ENCODE measurements around the gene ZNF768. TPM values are rescaled to one million over a fixed set of nuclear protein-coding genes. Genes with fewer than 3 reads are reported as not detected.

Gene ZNF768
- total RNA-seq, 1 donor from 2014 or later = 18.9 TPM

DNA sequence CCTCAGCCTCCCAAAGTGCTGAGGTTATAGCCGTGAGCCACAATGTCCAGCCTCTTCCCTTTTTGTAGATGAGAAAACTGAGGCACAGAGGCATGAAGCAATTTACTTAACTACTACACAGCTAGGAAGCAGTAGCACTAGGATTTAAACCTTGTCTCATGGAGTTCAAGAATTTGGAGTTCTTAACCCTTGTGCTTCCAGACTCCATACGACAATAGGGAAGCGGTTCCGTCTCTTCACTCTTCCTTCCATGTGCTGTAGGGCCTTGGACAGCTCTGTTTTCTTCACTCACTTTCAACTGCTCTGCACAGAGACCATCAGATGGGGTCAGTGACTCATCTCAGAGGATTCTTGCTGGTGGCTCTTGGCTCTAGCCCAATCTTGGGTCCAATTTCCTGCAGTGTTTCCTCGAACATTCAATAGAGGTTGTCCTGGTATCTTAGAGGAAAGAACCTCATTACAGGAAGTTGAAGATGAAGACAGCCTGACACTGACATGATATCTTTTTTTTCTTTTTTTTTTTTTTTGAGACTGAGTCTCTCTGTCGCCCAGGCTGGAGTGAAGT, 34.5 kb downstream of the ZNF768 start:
- no peak overlapping the region for H3K27ac ChIP-seq
- no peaks in the 10 kb centered on the region for H3K27me3 ChIP-seq
- no peak for DNase-seq (ENCODE audit: low spot score in 2 of 2)
- no peaks in the 10 kb centered on the region for H3K9me3 ChIP-seq
- intact Hi-C loops (cut with DNase I) = no loop called here
- no peaks in the 10 kb centered on the region for H3K4me1 ChIP-seq
- H3K36me3 ChIP-seq = no peaks in the 10 kb centered on the region
- H3K4me3 ChIP-seq = no peak overlapping the region
- TF ChIP-seq, protein P1, sequence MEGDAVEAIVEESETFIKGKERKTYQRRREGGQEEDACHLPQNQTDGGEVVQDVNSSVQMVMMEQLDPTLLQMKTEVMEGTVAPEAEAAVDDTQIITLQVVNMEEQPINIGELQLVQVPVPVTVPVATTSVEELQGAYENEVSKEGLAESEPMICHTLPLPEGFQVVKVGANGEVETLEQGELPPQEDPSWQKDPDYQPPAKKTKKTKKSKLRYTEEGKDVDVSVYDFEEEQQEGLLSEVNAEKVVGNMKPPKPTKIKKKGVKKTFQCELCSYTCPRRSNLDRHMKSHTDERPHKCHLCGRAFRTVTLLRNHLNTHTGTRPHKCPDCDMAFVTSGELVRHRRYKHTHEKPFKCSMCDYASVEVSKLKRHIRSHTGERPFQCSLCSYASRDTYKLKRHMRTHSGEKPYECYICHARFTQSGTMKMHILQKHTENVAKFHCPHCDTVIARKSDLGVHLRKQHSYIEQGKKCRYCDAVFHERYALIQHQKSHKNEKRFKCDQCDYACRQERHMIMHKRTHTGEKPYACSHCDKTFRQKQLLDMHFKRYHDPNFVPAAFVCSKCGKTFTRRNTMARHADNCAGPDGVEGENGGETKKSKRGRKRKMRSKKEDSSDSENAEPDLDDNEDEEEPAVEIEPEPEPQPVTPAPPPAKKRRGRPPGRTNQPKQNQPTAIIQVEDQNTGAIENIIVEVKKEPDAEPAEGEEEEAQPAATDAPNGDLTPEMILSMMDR (IDR thresholded peaks at IDR 0.05) = no peak

DNA sequence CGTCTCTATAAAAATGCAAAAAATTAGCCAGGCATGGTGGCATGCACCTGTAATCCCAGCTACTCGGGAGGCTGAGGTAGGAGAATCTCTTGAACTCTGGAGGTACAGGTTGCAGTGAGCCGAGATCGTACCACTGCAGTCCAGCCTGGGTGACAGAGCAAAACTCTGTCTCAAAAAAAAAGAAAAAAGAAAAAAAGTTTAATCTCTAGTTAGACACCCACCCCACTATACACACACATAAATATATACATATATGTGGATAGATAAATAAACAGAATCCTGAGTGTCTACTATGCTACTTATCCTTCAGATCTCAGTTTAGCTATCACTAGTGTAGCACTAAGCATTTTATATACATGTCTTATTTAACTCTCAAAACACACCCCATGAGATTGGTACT, 35.1 kb downstream of the ZNF768 start:
- Histone ChIP-seq H3K9me3 (no peaks in the 10 kb centered on the region), H3K36me3 (no peaks in the 10 kb centered on the region), H3K4me1 (no peaks in the 10 kb centered on the region), H3K27ac (no peak overlapping the region), H3K4me3 (no peak overlapping the region), H3K27me3 (no peaks in the 10 kb centered on the region)
- TF ChIP-seq, protein P1 (IDR thresholded peaks at IDR 0.05) = no peak
- DNase-seq (ENCODE audit: low spot score in 2 of 2) = no peak
- intact Hi-C loops (cut with DNase I) = no loop called here

DNA sequence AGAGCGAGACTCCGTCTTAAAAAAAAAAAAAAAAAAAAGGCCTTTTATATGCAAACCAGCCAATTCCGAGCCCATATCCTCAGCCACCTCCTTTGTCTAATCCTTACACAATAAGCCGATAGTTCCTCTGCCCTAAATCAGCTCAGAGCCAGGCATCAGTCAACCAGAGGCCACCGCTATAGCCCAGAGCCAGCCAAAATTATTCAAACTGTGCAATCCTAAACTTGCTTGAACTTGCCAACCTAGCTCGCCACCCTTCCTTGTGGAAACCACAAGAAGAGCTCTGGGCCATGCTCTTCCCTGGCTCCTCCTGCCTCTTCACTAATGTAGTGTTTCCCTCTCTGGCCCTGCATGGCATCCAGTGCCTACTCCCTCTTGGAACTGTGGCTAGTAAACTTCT, 36.2 kb downstream of the ZNF768 start:
- H3K4me1 ChIP-seq = no peaks in the 10 kb centered on the region
- H3K9me3 ChIP-seq = no peaks in the 10 kb centered on the region
- no peaks in the 10 kb centered on the region for H3K27me3 ChIP-seq
- no peak overlapping the region for H3K4me3 ChIP-seq
- no peak for DNase-seq (ENCODE audit: low spot score in 2 of 2)
- intact Hi-C loops (cut with DNase I) = no loop called here
- H3K27ac ChIP-seq = no peak overlapping the region
- TF ChIP-seq, protein P1 (IDR thresholded peaks at IDR 0.05) = no peak
- H3K36me3 ChIP-seq = no peaks in the 10 kb centered on the region

DNA sequence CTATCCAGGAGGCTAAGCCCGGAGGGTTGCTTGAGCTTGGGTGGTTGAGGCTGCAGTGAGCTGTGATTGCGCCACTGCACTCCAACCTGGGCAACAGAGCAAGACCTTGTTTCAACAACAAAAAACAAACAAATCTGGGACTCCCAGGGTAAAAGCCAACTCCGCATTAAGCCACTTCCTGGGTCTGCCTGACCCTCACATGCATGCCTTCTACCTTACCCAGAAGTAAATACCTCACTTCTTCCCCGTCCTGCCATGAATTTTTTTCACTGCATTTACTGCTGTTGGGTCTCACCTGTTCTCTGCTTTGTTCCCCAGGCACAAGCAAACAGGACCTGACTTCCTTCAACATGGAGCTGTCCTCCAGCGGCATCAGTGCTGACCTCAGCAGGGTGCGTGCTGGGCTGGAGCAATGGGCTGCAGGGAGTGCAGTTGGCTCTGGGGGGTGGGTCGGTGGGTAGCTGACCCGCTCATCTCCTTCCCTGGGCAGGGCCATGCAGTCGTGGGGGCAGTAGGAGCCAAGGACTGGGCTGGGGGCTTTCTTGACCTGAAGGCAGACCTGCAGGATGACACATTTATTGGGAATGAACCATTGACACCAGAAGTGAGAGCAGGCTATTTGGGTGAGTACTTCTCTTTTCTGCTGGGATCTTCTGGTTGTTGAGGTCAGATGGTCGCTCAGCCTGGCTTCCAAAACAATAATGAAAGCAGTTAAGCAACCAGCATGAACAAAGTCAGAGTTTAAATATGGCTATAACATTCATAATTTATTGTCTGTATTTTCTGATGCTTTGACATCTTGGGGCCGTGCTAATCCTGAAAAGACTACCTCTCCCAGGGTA, 37.4 kb downstream of the ZNF768 start:
- Histone ChIP-seq H3K27ac (no peak overlapping the region), H3K9me3 (no peaks in the 10 kb centered on the region), H3K27me3 (no peaks in the 10 kb centered on the region), H3K36me3 (no peaks in the 10 kb centered on the region), H3K4me1 (no peaks in the 10 kb centered on the region), H3K4me3 (no peak overlapping the region)
- DNase-seq (ENCODE audit: low spot score in 2 of 2) = no peak
- TF ChIP-seq, protein P1 (IDR thresholded peaks at IDR 0.05) = no peak
- intact Hi-C loops (cut with DNase I) = no loop called here

DNA sequence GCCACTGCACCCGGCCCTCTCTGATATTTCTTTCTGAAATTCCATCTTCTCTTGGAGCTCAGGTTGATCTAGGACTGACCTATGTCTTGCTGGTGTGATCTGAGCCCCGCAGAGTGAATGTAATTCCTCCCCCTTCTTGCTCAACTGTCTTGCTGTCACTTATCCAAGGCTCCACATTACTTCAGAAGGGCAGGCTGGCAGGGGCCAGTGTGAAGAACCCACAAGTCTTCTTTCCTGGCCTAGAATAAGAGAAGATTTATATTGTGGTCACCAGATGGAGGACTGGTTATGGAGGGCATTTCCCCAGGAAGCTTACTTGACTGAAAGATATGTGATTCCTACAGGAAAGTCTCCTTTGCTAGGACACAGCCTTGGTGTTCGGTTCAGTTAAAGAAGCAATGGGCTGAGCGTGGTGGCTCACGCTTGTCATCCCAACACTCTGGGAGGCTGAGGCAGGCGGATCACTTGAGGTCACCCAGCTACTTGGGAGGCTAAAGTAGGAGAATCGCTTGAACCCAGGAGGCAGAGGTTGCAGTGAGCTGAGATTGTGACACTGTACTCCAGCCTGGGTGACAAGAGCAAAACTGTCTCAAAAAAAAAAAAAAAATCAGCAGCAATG, 40.4 kb downstream of the ZNF768 start:
- H3K9me3 ChIP-seq = no peaks in the 10 kb centered on the region
- H3K4me1 ChIP-seq = no peaks in the 10 kb centered on the region
- no peaks in the 10 kb centered on the region for H3K36me3 ChIP-seq
- H3K27ac ChIP-seq = no peak overlapping the region
- DNase-seq (ENCODE audit: low spot score in 2 of 2) = no peak
- H3K27me3 ChIP-seq = no peaks in the 10 kb centered on the region
- intact Hi-C loops (cut with DNase I) = no loop called here
- H3K4me3 ChIP-seq = no peak overlapping the region
- TF ChIP-seq, protein P1 (IDR thresholded peaks at IDR 0.05) = no peak

Measured in ascending aorta (tissue), 2 donors.